ENCODE measurements around the gene SQOR.

The SQOR gene

DNA sequence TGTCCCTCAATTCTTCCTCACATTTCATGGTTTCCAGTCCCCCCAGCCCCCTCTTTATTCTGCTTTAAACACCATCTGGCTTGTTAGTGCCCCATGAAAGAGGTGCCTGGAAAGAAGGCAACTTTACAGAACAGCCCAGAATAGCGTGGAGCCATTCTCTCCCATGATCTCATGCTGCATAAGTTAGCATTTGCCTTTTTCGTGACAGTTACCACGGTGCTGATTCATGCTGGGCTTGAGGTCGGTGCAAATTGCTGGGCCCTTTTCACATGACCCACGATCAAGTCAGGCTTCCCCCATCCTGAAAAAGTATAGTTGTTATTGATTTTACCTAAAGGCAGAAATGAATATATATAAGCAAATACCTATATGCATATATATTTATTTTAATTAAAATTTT lies 29.6 kb downstream of the SQOR start:
- DNase-seq, result no peak

DNA sequence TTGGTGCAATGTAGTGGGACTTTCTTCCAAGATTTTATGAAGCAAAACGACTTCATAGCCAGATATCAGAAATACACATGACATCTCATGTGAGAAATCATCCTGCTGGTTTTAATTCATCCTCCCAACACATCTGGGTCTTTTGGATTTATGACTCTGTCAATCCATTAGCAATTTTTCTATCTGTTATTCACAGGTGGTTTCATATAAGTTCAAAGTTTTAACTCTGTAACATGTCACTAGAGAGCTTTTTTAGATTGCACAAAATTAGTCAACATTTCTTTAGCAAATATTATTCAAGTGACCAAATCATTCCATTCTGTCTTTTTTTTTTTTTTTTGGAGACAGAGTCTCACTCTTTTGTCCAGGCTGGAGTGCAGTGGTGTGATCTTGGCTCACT lies 30.4 kb downstream of the SQOR start:
- no peak for DNase-seq

DNA sequence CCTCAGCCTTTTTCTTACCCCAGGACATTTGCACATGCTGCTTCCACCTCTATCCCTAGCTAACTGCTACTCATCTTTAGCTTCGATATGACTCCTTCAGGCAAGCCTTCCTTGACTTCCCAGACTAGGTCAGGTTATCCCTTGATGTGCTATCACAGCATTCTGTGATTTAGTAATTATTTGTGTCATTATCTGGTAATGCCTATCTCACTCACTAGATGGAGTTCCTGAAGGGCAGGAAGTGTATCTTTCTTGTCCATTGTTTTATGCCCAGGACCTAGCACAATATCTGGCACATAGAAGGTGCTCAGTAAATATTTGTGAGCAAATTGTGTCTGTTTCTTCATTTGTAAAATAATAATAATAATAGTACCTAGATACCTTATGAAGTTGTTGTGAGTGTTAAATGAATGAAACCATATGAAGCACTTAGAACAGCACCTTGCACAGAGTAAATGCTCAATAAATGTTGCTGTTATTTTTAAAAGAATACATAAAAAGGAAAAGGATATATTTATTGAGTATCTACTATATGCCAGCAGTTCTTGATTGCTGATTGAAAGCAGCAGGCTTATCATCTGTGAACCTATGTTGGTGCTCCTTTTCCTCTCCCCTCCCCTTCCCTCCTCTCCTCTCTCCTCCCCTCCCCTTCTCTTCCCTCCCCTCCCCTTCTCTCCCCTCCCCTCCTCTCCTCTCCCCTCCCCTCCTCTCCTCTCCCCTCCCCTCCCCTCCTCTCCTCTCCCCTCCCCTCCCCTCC lies 31.5 kb downstream of the SQOR start:
- no peak for DNase-seq

- no peak for DNase-seq
These were observed 32.2 kb downstream of the SQOR start for GRCh38 chr15:45667002-45667401.

- no peak for DNase-seq
These were observed 33.6 kb downstream of the SQOR start for GRCh38 chr15:45668386-45668785.

- DNase-seq, result no peak
These were observed 34.6 kb downstream of the SQOR start for GRCh38 chr15:45669422-45669821.

GRCh38 chr15:45670091-45670490 lies 35.3 kb downstream of the SQOR start:
- DNase-seq, result no peak

DNA sequence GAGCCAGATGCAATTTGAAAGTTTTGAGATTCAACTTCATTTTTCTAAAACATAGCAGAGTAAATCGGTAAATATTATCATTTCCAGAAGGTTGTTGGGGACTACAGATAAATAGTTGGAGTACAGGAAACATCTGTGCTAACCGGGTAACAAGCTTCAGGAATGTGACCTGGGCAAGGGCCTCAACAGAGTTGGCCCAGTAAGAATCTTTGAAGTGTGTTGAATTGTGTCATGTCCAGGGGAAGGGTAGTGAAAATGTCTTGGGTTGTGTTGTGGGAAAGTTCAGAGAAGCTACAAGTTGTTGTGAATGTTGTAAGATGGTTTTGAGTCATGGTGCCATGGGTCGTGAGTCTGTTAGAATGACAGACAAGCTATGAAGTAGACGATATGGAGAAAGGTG lies 35.7 kb downstream of the SQOR start:
- no peak for DNase-seq

GRCh38 chr15:45674677-45675076 lies 39.8 kb downstream of the SQOR start:
- DNase-seq, result no peak

DNA sequence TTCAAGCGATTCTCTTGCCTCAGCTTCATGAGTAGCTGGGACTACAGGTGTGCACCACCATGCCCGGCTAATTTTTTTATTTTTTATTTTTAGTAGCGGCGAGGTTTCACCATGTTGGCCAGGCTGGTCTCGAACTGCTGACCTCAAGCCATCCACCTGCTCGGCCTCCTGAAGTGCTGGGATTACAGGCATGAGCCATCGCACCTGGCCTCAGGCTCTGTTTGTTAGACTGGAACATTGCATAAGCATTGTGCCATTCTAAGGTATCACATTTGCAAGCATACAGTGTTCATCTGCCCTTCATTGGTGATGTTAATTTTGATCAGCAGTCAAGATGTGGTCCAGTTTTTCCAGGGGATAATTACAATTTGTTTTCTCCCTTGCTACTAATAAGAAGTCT lies 43.0 kb downstream of the SQOR start:
- DNase-seq, result no peak

DNA sequence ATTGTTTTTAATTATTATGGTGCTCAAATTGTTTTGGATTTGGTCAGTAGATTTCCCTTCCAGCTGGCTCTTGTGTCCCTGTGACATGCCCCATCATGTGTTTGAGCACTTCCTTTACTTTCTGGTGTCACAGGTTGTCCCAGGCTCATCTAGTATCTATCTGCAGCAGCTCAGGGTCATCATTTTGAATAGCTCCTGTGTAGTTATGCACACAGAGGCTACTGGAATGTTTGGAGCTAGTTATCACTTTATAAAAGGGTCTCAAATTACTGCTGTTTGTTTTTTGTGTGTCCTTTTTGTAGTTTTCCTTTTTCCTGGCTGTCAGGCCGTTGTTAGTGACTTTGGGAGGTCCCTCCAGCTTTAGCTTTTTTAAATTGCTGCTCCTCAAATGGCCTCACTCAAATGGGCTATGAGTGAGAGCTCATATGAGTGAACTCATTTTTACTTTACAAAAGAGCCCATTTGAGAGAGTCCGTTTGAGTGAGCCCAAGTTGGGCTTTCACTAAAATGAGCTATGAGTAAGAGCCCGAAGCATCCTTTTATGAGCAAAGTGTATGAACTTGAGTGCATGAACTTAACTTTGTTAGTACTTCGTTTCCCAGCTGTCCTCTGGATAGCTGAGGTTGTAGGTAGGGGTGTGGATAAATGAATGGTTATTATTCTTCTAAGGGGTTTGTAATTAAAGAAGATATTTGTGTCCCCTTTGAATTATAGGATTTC lies 43.8 kb downstream of the SQOR start:
- DNase-seq, result no peak

GRCh38 chr15:45684533-45684932 lies 49.7 kb downstream of the SQOR start:
- no peak for DNase-seq

DNA sequence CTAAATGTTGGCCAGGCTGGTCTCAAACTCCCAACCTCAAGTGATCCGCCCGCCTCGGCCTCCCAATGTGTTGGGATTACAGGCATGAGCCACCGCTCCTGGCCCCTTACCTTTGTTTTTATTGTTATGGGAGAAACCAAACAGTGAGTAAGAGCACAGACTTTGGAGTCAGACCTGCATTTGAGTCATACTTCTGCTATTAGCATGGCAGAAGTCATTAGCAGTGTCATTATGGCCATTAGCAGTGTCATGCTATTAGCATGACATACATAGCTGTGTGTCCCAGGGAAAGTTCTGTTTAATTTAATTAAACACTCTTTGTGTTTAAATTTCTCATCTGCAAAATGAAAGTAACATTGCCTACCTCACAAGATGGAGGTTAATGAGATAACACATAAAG lies 54.8 kb downstream of the SQOR start:
- no peak for DNase-seq

GRCh38 chr15:45690581-45691260 lies 55.9 kb downstream of the SQOR start:
- DNase-seq, result no peak

DNA sequence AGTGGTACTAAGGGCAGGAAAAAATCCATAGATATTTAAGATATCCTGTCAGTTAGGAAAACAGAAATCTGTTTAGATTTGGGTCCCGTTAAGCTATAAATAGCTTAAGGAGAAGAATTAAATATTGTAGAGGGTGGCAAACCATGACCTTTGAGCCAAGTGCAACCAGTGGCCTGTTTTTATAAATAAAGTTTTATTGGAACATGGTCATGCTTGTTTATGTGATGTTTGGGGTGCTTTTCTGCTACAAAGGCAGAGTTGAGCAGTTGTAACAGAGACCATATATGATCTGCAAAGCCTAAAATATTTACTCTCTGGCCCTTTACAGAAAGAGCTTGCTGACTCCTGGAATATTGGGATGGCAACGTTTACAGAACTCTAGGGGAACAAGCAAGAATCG lies 66.3 kb downstream of the SQOR start:
- no peak for DNase-seq

DNA sequence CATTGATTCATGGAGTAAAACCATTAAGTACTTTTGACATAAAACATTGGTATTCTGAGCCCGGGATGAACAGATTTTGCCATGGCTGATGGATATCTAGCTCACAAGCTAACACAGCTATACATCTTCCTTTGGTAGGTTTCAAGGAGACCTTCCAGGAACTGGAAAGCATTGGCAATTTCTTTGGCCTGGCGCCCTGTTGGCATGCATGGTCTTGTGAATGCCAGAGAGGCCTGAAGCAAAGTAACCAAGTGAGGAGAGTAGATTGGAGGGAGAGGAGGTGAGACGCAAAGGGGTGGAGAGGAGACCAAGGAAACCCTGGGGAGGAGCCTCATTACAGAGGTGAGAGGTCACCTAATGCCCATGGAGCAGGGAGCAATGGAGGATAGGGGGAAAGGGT lies 67.2 kb downstream of the SQOR start:
- DNase-seq, result no peak

GRCh38 chr15:45703670-45704328 lies 69.0 kb downstream of the SQOR start:
- DNase-seq, result no peak

- DNase-seq, result no peak
These were observed 69.8 kb downstream of the SQOR start for GRCh38 chr15:45704329-45705249.

DNA sequence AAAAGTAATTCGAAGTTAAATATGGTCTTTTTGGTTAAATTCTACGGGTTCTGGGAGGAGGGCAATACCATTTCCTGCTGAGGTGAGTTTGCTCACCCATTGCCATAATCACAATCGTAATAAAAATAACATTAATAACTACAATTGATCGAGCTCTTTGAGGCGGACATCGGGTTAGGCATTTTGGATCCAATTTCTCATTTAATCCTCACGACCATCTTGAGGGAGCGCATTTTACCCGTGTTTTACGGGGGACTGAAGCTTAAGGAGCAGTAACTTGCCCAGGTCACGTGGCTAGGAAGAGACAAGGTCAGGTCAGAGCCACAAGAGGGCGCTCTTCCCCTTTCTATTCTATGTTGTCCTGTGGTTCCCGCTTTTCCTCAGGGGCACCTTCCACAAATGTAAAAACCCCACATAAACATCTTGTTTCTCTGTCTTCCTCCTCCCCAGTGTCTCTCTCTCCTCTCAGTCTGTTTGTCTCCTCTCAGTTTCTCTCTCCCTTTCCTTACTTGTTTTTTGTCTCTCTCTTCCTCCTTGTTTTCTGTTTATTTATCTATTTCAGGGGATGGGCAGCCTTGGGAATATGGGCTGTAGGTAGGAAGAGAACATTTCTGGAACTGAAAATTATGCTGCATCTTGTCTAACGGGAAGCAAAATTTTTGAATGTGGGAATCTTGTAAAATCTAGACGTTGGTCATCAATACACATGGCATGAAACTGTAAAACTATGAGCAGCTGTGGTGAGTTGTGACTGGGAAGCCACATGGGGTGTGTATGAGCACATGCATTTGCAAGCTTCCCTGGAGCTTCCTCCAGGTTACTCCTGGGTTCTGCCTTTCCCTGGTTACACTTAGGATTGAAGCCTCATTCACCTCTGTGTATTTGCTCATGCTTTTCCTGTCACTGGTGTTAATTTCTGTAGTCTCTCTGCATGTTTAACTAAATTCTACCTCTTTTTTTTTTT lies 71.0 kb downstream of the SQOR start:
- peak; percentile 72 for DNase-seq

DNA sequence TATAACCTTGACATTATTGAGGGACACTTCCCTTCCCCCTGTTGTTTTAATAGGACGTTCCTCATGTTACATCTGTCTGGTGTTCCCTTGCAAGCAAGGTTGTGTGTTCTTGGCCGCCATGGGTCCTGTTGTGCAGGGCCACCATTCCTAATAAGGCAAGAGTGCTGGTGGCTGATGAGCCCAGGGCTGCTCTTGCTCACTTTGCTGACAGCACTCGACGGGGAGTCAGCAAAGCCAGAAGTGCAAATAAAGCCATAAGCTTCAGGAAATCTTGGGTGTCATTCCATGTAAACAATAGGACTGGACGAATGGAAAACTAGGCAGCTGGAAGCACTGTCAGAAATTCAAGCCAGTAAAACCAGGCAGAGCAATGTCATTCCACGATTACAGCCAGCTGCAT lies 75.8 kb downstream of the SQOR start:
- DNase-seq, result no peak
